ENCODE results near the gene SLC38A4.

DNA sequence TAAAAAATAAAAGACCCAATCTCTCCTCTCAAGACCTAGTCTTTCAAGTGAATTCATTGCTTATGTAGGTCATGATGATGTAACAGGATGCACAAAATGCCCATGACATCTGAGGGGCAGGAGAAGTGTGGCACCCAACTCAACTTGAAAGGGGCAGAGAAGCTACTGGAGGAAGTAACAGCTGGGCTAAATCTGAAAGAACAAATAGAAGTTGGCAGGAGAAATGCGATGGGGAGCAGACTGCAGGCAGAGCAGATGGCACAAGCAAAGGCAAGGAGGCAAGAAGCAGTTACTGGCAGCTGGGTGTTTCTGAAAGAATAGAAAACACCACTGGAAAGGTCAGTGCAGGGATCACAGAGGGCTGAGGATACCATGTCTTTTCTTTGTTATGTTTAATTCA, 14.6 kb downstream of the SLC38A4 start:
- TF ChIP-seq, protein P1, sequence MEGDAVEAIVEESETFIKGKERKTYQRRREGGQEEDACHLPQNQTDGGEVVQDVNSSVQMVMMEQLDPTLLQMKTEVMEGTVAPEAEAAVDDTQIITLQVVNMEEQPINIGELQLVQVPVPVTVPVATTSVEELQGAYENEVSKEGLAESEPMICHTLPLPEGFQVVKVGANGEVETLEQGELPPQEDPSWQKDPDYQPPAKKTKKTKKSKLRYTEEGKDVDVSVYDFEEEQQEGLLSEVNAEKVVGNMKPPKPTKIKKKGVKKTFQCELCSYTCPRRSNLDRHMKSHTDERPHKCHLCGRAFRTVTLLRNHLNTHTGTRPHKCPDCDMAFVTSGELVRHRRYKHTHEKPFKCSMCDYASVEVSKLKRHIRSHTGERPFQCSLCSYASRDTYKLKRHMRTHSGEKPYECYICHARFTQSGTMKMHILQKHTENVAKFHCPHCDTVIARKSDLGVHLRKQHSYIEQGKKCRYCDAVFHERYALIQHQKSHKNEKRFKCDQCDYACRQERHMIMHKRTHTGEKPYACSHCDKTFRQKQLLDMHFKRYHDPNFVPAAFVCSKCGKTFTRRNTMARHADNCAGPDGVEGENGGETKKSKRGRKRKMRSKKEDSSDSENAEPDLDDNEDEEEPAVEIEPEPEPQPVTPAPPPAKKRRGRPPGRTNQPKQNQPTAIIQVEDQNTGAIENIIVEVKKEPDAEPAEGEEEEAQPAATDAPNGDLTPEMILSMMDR (IDR thresholded peaks at IDR 0.05) = no peak
- TF ChIP-seq POLR2A (IDR thresholded peaks at IDR 0.05) = no peak
